RPMI7951 (cell line): Measurements from ENCODE around the gene LCE3A. TPM values are rescaled to one million over a fixed set of nuclear protein-coding genes. Genes with fewer than 3 reads are reported as not detected.
A peak's percentile ranks its signal among the peaks of the same experiment; 100 is the strongest.

Experiments
- DNase-seq: peaks from one replicate; pipeline ENCODE4 v3.0.0-alpha.2; 2012; ENCODE audit warnings: low read depth
- total RNA-seq: library from RNA; depleted of rRNA; stranded (reverse); fragments of >200 nt; shearing (Covaris generic); gene quantifications from 2 replicates; pipeline ENCODE4 v1.2.3, GENCODE V29; 2014; rRNA removed

The LCE3A gene
- total RNA-seq, 1 experiment from 2014 or later = not detected

- peak; percentile 2 for DNase-seq
These were observed 45.7 kb downstream of the LCE3A start for GRCh38 chr1:152577168-152577567.

Other genes with a start within 250 kb of the LCE3A start
- gene CRNN, start 208.8 kb downstream of the LCE3A start, total RNA-seq = not detected in 2 replicates
- not detected in 2 replicates for gene LCE5A, start 112.3 kb downstream of the LCE3A start, total RNA-seq
- not detected in 2 replicates for gene CRCT1, start 108.6 kb downstream of the LCE3A start, total RNA-seq
- gene LCE3E, start 56.3 kb downstream of the LCE3A start, total RNA-seq = not detected in 2 replicates
- not detected in 2 replicates for gene LCE3D, start 42.6 kb downstream of the LCE3A start, total RNA-seq
- not detected in 2 replicates for gene LCE3C, start 22.9 kb downstream of the LCE3A start, total RNA-seq
- not detected in 2 replicates for gene LCE3B, start 9.3 kb downstream of the LCE3A start, total RNA-seq
- not detected in 2 replicates for gene LCE2D, start 40.3 kb upstream of the LCE3A start, total RNA-seq
- gene LCE2C, start 52.2 kb upstream of the LCE3A start, total RNA-seq = not detected in 2 replicates
- gene LCE2B, start 63.0 kb upstream of the LCE3A start, total RNA-seq = not detected in 2 replicates
- not detected in 2 replicates for gene LCE2A, start 75.2 kb upstream of the LCE3A start, total RNA-seq
- not detected in 2 replicates for gene LCE4A, start 85.1 kb upstream of the LCE3A start, total RNA-seq
- gene KPRP, start 134.9 kb upstream of the LCE3A start, total RNA-seq = not detected in 2 replicates
- not detected in 2 replicates for gene LCE1F, start 152.0 kb upstream of the LCE3A start, total RNA-seq
- not detected in 2 replicates for gene LCE1E, start 163.2 kb upstream of the LCE3A start, total RNA-seq
- not detected in 2 replicates for gene LCE1D, start 173.6 kb upstream of the LCE3A start, total RNA-seq
- gene LCE1C, start 183.5 kb upstream of the LCE3A start, total RNA-seq = not detected in 2 replicates
- not detected in 2 replicates for gene LCE1B, start 188.9 kb upstream of the LCE3A start, total RNA-seq
- gene LCE1A, start 204.4 kb upstream of the LCE3A start, total RNA-seq = not detected in 2 replicates
- gene LCE6A, start 219.8 kb upstream of the LCE3A start, total RNA-seq = not detected in 2 replicates
- gene LCE7A, start 236.9 kb upstream of the LCE3A start, total RNA-seq = not detected in 2 replicates